ENCODE results near the gene AUTS2. TPM values are rescaled to one million over a fixed set of nuclear protein-coding genes. Genes with fewer than 3 reads are reported as not detected.

The AUTS2 gene
- total RNA-seq, 1 donor from 2014 or later: 125 TPM

- Mint-ChIP-seq H3K9me3 (ENCODE audit: low read depth) (peaks cover 7% of the 10 kb centered on the region), H3K36me3 (ENCODE audit: insufficient read depth) (peaks cover 4% of the 10 kb centered on the region), H3K27ac (no peak overlapping the region), H3K27me3 (peaks cover 5% of the 10 kb centered on the region), H3K4me1 (ENCODE audit: low read depth) (no peaks in the 10 kb centered on the region), H3K4me3 (ENCODE audit: low read depth) (no peak overlapping the region)
- TF ChIP-seq, protein P1, sequence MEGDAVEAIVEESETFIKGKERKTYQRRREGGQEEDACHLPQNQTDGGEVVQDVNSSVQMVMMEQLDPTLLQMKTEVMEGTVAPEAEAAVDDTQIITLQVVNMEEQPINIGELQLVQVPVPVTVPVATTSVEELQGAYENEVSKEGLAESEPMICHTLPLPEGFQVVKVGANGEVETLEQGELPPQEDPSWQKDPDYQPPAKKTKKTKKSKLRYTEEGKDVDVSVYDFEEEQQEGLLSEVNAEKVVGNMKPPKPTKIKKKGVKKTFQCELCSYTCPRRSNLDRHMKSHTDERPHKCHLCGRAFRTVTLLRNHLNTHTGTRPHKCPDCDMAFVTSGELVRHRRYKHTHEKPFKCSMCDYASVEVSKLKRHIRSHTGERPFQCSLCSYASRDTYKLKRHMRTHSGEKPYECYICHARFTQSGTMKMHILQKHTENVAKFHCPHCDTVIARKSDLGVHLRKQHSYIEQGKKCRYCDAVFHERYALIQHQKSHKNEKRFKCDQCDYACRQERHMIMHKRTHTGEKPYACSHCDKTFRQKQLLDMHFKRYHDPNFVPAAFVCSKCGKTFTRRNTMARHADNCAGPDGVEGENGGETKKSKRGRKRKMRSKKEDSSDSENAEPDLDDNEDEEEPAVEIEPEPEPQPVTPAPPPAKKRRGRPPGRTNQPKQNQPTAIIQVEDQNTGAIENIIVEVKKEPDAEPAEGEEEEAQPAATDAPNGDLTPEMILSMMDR (IDR thresholded peaks at IDR 0.05; ENCODE audit: unreplicated experiment): no peak
- no peak for DNase-seq (ENCODE audit: low spot score, unreplicated experiment)
Measured at GRCh38 chr7:70552141-70552540, 953.9 kb downstream of the AUTS2 start.

GRCh38 chr7:70553364-70553763 is 955.1 kb downstream of the AUTS2 start:
- TF ChIP-seq, protein P1 (IDR thresholded peaks at IDR 0.05; ENCODE audit: unreplicated experiment): no peak

DNA sequence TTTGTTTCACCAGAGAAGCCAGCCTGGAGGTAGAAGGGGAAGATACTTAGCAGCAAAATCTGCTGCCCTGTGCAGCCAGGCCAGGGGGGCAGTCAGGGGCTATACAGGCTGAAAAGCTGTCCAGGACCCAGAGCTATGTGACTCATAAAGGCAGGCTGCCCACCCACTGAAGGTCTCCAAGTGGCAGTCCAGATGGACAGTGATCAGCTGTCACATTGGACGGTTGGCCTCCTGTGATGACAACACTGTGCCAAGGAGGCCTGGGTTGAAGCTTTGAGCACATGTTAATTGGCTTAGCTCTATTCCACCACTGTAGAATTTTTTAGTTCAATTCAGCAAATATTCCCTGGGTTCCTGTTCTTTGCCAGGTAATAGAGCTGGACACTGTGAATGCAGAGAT is 956.4 kb downstream of the AUTS2 start:
- Mint-ChIP-seq H3K4me1 (ENCODE audit: low read depth) (no peaks in the 10 kb centered on the region), H3K36me3 (ENCODE audit: insufficient read depth) (peaks cover 10% of the 10 kb centered on the region), H3K9me3 (ENCODE audit: low read depth) (peaks cover 9% of the 10 kb centered on the region), H3K4me3 (ENCODE audit: low read depth) (no peak overlapping the region), H3K27ac (no peak overlapping the region), H3K27me3 (peaks cover 6% of the 10 kb centered on the region)
- TF ChIP-seq, protein P1 (IDR thresholded peaks at IDR 0.05; ENCODE audit: unreplicated experiment): no peak
- no peak for DNase-seq (ENCODE audit: low spot score, unreplicated experiment)

More at GRCh38 chr7:70553364-70553763, 955.1 kb downstream of the AUTS2 start:
- peaks cover 6% of the 10 kb centered on the region for H3K36me3 Mint-ChIP-seq (ENCODE audit: insufficient read depth)
- no peak overlapping the region for H3K4me3 Mint-ChIP-seq (ENCODE audit: low read depth)
- no peak overlapping the region for H3K27ac Mint-ChIP-seq
- H3K9me3 Mint-ChIP-seq (ENCODE audit: low read depth): peaks cover 6% of the 10 kb centered on the region
- peaks cover 5% of the 10 kb centered on the region for H3K27me3 Mint-ChIP-seq
- no peak for DNase-seq (ENCODE audit: low spot score, unreplicated experiment)
- H3K4me1 Mint-ChIP-seq (ENCODE audit: low read depth): no peaks in the 10 kb centered on the region

- Mint-ChIP-seq H3K4me3 (ENCODE audit: low read depth) (no peak overlapping the region), H3K27ac (no peak overlapping the region), H3K27me3 (peaks cover 20% of the 10 kb centered on the region), H3K4me1 (ENCODE audit: low read depth) (peaks cover under 1% of the 10 kb centered on the region), H3K9me3 (ENCODE audit: low read depth) (peaks cover 6% of the 10 kb centered on the region), H3K36me3 (ENCODE audit: insufficient read depth) (peaks cover 13% of the 10 kb centered on the region)
- no peak for DNase-seq (ENCODE audit: low spot score, unreplicated experiment)
- TF ChIP-seq, protein P1 (IDR thresholded peaks at IDR 0.05; ENCODE audit: unreplicated experiment): no peak
Measured at GRCh38 chr7:70556761-70557160, 958.5 kb downstream of the AUTS2 start.

GRCh38 chr7:70557338-70557737 is 959.1 kb downstream of the AUTS2 start:
- H3K9me3 Mint-ChIP-seq (ENCODE audit: low read depth): peaks cover 6% of the 10 kb centered on the region
- no peak for DNase-seq (ENCODE audit: low spot score, unreplicated experiment)
- peaks cover 3% of the 10 kb centered on the region for H3K4me1 Mint-ChIP-seq (ENCODE audit: low read depth)
- peaks cover 26% of the 10 kb centered on the region for H3K27me3 Mint-ChIP-seq
- TF ChIP-seq, protein P1 (IDR thresholded peaks at IDR 0.05; ENCODE audit: unreplicated experiment): no peak
- H3K36me3 Mint-ChIP-seq (ENCODE audit: insufficient read depth): peaks cover 13% of the 10 kb centered on the region
- no peak overlapping the region for H3K27ac Mint-ChIP-seq
- no peak overlapping the region for H3K4me3 Mint-ChIP-seq (ENCODE audit: low read depth)
